ENCODE measurements around the gene TBC1D9.

TBC1D9 gene

DNA sequence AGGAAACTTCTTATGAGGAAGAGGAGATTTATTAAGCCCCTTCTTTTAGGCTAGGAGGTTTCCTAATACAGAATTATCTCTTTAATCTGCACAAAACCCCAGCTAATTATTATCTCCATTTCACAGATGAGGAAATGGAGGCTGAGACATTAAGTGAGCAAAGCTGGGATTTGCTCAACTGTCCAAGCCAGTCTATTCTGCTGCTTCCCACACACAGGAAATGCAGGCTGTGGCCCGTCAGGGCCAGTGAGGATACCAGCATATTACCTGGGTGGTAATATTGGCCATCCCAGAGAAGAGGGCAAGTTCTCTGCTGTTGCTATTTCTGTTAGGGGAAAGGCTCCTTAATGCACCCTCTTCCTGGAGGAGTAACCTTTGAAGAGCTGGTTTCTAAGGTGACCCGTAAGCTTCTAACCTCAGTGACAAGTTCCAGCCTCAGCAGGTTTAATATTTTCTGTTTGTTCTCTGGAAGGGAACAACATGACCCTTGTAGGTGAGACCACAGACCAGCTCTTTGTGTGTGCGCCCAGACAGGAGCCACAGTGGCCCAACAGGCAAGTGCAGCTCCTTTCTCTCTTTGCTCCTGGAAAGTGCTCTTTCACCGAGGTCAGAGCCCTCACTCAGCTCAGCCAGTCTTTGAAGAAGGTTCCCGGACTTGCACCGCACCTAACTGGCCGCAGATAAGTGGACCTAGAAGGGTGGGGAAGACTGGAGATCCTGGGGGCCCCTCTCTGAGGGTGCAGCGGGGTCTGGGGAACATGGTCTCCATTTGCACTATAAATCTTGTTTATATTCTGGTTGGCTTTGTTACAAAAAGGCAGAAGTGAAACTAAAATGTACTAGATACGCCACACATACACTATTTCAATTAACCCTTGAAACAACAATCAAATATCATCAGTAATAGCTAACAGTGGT, 35.5 kb downstream of the TBC1D9 start:
- no peak for DNase-seq (ENCODE audit: low read depth, low spot score)

DNA sequence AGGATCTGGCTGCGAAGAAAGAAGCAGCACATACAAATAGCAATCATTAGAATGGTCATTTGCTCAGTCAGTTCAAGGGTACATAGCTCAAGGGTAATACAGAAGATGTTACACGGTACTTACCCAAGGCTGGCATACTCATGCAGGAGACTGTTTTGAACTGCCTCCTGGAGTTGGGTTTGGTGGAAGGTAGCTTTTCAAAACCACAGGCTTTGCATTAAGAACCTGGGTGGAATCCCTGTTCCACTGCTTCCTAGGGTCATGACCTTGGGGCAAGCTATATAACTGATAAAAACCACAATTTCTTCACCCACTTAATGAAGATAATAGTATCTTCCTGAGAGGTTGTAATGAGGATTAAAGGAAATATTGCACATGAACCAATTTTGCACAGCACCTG, 36.5 kb downstream of the TBC1D9 start:
- no peak for DNase-seq (ENCODE audit: low read depth, low spot score)

DNA sequence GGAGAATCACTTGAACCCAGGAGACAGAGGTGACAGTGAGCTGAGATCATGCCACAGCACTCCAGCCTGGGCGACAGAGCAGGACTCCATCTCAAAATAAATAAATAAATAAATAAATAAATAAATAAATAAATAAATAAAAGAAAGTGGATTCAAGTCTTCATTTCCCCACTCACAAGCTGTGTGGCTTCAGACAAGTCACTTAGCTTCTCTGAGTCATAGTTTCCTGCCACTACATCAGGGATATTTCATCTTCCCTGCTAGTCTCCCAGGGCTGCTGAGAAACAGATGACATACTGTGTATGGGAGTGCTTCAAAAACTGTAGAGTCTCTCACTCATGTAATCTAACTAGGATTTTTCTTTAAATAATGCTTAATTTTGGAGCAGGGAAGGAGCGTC, 37.2 kb downstream of the TBC1D9 start:
- no peak for DNase-seq (ENCODE audit: low read depth, low spot score)

DNA sequence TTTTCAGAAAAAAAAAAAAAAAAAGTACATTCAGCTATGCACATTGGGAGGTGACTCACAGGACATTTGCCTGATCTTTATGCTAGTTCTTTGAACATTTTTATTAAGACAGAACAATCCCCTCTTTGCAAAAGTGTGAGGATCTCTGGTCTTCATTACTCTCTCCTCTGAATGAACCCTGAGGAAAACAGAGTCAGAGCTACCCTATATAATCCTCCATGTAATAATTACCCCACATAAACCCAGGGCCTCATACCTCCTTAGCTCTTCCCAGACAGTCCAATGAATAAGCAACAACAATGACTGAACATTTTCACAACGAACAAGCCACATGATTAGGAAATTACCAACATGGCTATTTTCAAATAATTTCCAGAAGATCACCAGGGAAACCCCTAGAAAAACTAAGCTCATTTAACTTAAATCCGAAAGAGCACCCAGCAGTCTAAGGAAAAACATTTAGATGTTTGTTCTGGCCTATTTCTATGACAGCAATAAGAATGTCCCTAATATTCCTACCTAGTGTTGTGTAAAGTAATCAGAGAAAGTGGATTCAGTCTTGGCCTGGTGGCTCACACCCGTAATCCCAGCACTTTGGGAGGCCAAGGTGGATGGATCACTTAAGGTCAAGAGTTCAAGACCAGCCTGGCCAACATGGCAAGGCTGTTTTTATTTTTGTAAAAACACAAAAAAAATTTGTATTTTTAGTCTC, 37.8 kb downstream of the TBC1D9 start:
- no peak for DNase-seq (ENCODE audit: low read depth, low spot score)

DNA sequence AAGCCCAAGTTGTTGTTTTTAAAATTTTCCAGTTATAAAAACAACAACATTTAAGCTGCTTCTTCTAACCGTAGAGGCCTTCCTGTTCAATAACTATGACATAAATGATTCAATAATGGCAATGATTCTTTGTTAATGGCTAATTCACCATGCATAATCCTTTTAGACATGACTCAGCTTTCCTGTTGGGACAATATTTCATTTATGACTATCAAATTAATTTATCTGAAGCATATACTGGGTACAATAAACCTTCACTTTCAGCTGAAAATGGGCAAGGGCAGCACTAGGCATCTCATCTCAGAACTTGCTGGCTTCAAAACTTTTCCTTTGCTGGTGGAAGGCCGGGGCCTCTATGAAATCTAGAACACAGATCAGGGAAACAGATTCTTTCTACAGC, 38.9 kb downstream of the TBC1D9 start:
- no peak for DNase-seq (ENCODE audit: low read depth, low spot score)

DNA sequence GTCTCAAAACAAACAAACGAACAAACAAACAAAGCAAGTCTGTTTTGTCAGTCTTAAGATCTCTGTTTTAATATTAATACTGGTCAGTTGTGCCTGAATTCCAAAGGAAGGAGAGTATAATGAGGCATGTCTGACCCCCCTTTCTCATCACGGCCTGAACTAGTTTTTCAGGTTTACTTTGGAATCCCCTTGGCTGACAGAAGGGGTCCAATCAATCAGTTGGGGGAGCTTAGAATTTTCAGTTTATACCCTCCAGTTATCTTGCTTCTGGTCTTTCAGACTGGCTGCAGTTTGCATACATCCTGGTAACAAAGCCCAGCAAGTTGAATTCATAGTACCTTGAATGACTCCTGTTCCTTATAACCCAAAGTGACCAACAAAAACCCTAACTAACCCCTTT, 41.1 kb downstream of the TBC1D9 start:
- no peak for DNase-seq (ENCODE audit: low read depth, low spot score)

DNA sequence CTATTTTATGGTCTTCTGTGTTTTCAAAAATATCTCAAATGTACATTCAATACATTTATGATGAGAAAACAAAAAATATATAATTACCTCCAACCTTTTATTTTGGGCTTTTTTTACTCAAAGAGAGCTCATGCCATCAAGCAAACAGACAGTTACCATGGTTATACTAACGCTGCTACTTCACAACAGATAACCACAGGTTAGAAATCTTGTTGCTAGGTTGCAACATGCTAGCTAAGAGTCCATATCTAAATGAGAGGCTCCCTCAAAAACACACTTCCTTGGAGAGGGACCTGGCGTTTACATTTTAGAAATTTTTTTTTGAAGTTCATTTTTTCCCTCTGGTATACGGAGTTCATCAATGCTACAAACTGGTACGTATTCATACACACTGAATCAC, 44.3 kb downstream of the TBC1D9 start:
- DNase-seq (ENCODE audit: low read depth, low spot score), result no peak

DNA sequence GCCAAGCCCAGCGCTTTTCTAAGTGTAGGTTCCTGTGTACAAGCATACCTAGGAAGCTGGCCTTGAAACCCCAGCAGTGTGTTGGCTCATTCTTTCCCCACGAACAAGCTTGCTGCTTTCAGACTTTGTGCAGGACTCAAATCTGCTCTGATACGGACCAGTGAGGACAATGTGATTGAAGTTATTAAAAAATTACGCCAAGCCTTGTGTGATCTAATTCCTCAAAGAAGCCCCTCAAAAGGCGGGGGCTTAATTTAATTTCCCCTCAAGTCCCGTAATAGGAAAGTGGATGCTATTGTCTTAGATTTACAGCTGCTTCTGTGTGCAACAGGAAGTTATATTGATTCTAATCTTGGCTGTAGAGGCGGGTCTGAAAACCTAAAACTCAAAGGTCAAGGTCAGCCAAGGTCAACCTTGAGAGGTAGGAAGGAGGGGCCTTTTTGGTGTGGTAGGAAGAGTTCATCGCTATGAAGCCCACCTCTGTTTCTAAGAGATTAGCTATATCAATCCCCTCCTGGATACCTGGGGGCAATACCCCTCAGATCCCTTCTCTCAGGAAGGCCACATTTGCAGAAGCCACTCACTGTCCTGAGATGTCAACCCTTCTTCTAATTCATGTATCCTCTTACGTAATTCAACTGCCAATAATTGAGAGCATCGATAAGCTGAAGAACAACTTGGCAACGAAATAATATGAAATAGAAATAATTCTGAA, 45.1 kb downstream of the TBC1D9 start:
- no peak for DNase-seq (ENCODE audit: low read depth, low spot score)

DNA sequence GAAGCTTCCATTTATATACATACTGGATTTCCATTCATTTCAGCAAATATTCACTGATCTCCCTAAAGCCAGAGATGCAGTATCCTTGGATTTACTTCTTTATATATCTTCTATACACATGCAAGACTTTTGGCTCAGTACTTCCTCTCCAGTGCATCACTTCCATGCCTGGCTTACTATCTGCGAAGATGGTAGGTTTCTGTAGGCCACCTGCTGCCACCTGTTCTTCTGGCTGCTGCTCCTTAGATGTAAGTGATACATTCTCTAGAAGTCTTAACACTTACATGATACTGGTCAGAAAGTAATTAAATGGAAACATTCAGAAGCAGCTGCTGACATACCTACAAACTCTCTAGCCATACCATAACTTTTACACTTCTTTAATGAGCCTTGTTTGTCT, 48.9 kb downstream of the TBC1D9 start:
- DNase-seq (ENCODE audit: low read depth, low spot score), result no peak

DNA sequence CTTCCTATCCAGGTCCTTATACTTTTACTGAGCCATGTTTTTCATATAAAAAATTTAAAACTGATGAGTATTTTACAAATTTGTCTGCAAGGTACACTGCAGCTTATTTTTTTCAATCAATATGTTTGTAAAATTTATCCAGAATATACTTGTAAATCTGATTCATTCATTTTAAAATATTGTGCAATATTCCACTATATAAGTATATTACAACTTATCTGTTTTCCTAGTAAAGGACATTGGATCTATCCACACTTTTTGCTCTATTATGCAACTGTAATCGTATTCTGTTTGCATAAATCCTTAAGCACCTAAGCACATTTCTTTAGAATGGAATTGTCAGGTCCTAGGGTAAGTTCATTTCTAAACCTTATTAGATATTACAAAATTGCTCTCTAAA, 49.5 kb downstream of the TBC1D9 start:
- DNase-seq (ENCODE audit: low read depth, low spot score), result no peak

DNA sequence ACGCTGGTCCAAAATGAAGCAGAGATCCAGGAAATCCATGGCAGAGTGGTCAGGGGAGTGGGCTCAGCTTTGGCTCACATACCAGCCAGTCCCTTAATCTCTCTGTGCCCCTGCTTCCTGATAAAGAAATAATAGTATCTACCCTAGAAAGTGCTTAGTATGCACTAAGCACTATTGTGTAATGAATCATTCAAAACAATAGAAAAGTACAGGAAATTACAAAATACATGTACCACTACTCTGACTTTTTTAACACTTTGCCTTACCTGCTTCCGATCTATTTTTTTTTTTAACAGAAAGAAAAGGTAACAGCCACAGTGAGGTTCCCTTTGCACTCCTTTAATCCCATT, 49.9 kb downstream of the TBC1D9 start:
- no peak for DNase-seq (ENCODE audit: low read depth, low spot score)

DNA sequence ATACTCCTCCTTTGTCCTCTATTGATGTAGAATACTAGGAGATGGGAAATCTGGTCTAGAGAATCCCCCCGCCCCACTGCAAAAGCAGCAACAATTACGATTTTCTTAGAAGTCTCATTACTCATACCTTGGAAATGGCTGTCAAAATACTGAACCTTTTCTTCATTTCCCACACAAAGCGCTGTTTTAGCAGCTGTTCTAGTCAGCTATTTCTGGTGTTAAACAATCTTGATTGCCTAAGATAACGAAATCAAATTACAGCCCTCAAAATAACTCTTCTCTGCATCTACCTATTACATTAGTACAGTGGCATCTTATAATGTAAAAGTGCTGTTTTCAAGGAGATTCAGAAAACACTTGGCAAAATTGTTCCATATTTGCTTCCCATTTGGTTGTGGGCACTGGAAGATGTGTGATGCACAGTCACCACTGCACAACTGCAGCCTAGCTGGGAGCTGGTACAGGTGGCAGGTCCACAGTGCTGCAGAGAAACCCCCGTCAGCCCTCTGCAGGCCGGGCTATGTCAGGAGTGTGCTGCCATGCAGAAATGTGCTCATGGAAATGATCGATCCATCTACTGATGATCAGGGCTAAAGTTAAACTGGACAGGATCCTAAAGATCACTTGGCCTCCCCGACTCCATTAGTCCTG, 50.4 kb downstream of the TBC1D9 start:
- no peak for DNase-seq (ENCODE audit: low read depth, low spot score)

DNA sequence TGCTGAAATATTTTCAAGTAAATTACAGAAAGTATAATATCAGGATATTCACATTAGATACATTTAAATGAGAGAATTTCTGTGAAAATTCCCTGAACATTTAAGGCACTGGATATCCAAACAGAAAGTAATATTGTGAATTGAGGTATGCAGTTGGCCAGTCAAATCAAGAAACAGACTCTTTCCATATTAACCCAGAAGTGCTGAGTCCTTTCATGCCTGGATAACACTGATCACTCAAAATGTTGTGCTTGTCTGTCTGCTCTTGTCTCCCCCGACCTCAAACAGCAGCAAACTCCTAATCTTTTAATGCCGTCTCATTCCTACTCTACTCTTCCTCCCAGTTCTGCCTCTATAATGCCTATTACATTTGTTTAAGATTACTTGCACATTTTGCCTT, 51.2 kb downstream of the TBC1D9 start:
- DNase-seq (ENCODE audit: low read depth, low spot score), result no peak

DNA sequence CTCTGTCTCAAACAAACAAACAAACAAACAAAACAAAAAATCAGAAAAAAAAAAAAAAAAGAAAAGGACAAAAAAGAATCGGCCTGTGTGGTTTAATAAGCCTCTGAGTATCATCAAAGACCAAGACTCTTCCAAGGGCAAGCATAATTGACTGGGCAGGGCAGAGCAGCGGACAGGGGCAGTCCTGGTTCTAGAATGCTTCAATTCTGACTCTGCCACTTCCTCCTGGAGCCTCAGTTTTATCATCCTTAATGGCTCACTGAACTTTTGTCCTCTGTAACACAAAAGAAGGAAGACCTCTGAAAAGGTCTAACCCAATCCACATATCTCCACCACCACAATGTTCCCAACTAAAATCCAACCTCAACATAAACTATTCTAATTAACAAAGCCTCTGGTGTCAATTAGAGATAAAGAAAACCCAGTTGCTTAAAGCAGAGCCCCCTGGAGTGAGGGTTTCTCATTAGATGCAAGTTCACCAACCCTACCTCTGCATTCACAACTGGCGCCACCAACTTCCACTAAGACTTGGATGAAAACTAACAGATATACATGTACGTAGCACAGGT, 51.7 kb downstream of the TBC1D9 start:
- DNase-seq (ENCODE audit: low read depth, low spot score), result no peak

DNA sequence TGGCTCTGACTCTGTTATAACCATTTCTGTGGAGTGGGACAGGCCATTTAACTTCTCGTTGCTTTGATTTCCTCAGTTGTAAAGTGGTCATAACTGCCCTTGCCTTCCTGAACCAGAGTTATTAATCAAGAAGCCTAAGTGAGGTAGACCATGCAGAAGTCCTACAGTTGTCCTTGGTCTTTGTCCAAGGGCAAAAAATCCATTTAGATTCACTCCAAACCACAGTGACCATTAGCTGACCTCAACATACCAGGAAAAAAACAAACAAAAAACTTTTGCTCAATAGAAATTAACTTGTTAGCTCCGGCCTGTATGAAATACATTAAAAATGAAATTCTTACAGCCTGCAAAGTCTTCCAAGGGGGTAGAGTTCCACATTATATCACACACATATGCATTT, 52.7 kb downstream of the TBC1D9 start:
- DNase-seq (ENCODE audit: low read depth, low spot score), result no peak

DNA sequence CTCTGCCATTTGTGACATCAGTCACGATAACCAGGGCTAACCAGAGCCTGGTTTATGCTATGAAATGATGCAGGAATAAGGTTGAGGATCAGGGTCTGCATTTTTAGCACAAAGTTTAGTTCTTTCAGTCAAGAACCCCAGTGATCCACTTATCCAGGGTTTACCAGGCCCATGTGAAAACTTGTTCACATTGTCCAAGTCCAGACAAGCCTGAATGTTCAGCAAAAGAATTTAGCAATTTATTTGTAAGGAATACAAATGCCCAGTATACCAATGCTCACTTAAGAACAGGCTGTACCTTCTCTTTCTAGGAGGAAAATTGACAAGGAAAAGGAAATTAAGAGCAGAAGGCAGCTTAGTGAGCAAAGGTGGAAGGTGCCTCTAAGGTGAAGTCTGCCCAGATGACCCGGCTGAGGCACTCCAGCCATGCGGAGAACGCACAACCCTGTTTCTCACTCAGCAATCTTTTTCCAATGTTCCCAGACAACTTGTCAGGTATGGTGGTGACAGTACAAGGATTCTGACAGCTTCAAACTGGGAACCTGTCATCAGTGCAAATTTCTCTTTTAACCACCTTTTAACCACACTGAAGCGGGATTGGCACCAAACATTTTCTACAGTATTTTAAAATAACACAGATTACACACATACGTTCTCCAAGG, 54.0 kb downstream of the TBC1D9 start:
- DNase-seq (ENCODE audit: low read depth, low spot score), result no peak

DNA sequence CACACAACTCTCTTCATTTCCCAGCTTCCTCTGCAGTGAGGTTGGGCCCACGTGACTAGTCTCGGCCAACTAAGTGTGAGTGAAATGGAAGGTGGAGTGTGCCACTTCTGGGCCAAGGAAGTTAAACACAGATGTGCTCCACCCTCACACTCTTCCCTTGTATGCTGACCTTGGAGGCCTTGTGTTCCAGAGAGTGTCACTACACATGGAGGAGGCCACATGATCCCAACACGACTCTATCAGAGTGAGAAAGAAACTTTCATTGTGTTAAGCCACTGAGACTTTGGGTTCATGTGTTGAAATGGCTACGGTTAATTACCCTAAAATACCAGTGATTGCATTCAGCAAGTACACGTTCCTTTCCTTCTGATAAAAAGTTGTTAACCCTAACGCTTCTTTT, 55.1 kb downstream of the TBC1D9 start:
- no peak for DNase-seq (ENCODE audit: low read depth, low spot score)

DNA sequence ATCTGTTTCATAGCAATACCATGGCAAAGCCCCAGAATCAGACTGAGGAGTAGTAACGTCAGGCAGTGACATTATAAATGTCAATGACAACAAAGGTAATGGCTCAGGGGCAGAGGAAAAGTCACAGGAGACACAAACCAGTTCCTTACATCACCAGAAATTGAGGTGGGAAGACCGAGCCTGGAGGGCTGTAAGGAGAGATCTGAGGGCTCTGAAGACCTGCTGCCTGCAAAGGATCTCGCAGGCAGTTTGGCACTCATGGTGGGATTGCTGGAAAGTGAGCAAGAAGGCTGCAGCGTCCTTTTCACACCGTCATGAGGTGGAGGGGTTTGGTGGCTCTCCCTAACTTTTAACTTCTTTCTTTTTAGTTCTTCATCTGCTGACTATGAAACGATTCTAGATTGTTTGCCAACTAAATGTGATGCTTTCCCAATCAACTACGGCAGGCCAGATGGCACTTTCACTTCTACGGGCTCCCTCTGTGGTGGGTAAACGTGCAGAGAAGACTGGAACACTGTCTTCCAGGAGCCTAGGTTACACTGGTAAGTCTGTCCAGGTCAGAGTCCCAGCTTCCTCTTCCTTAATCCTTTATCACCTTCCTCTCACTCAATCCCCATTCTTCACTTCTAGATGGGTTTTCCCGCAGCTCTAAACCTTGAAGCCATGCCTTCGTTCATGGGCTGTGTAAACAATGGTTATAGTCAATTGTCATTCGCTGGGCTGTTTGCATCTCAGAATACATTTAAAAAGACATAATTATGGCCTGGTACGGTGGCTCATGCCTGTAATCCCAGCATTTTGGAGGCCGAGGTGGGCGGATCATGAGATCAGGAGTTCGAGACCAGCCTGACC, 58.2 kb downstream of the TBC1D9 start:
- no peak for DNase-seq (ENCODE audit: low read depth, low spot score)

DNA sequence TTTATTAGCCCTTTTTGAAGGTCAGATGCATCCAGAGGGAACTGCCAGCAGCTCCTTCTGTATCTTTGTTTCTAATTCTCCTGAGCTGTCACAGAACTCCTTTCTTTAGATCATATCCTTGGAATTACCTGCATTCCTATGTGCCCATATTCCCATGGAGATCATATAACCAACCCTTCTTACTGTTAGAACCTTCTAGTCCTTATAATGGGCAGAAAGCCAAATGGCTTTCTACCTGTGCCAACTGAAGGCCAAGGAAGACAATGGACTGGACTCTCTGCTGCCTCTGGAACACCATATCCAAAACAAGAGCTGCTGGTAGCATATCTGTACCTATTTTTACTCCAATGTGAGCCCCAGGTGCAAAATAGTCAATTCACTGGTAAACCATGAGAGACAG, 60.7 kb downstream of the TBC1D9 start:
- no peak for DNase-seq (ENCODE audit: low read depth, low spot score)

DNA sequence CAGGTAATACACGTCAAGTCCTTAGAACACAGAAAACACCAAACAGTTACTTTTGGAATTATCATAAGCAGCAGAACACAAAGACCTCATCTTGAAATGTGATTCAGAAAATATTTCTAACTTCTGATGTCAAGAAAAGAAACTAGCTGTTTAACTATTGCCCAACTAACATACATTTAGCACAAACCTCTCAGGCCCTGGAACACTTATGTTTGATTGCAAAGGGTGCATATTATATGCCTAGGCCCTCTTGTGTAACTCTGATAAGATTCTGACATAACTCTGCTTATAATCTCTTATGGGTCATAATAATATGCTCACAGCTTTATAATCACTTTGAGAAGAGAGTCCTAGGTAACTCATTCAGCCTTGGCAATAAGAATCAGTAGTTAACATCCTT, 62.6 kb downstream of the TBC1D9 start:
- no peak for DNase-seq (ENCODE audit: low read depth, low spot score)

Data from brain pericyte (primary cell).